Tibial artery (tissue), 4 donors: ENCODE measurements around the gene PCBP3.

Experiments
- DNase-seq, 2 donors: peaks; one replicate each; pipeline ENCODE4 v3.0.0-alpha.2; 2019
- H3K27ac ChIP-seq, 2 donors: fragments of 200-600 bp; sonication (generic) in 1 of 2; 1 replicate in 1 of 2; 2 replicates in 1 of 2; pipeline ENCODE4 v1.5.1; 2018 to 2019; ENCODE audit warnings: mild to moderate bottlenecking in 1 of 2
- H3K27me3 ChIP-seq, 2 donors: fragments of 200-600 bp; sonication (generic) in 1 of 2; one replicate each; pipeline versions ENCODE4 v1.5.1 to v1.6.0; 2016 to 2019
- H3K36me3 ChIP-seq, 3 donors: fragments of 200-600 bp; sonication (generic) in 2 of 3; one replicate each; pipeline ENCODE4 v1.5.1; 2016 to 2019; ENCODE audit warnings: mild to moderate bottlenecking in 2 of 3
- H3K4me1 ChIP-seq, 4 donors: fragments of 200-600 bp; sonication (generic) in 2 of 4; 1 replicate in 3 of 4; 2 replicates in 1 of 4; pipeline ENCODE4 v1.5.1; 2016 to 2019
- H3K4me3 ChIP-seq, 2 donors: fragments of 200-600 bp; sonication (generic) in 1 of 2; 1 replicate in 1 of 2; 2 replicates in 1 of 2; pipeline ENCODE4 v1.5.1; 2018 to 2019; ENCODE audit warnings: mild to moderate bottlenecking in 2 of 2
- H3K9me3 ChIP-seq, 3 donors: fragments of 200-600 bp; sonication (generic) in 1 of 3; one replicate each; pipeline ENCODE4 v1.5.1; 2016 to 2019
- CTCF ChIP-seq, 2 experiments: fragments of 200-600 bp in 1 of 2; fragments of 450-650 bp in 1 of 2; IDR thresholded peaks; one replicate each; pipeline ENCODE4 v1.5.1; 2017 to 2019; ENCODE audit warnings: antibody characterized with exemption in 2 of 2, mild to moderate bottlenecking in 1 of 2, moderate library complexity in 1 of 2
- intact Hi-C: fragments of 100-400 bp; cut with DNase I; formaldehyde crosslinking; loops from one replicate; pipeline ENCODE4 v1.15.0; 2023; ENCODE audit warnings: low total_unique reads

The PCBP3 gene

GRCh38 chr21:45979141-45979631 lies 335.7 kb downstream of the PCBP3 start:
- peaks cover 2 to 7% (median 3%) of the 10 kb centered on the region in 3 donors for H3K36me3 ChIP-seq
- H3K4me3 ChIP-seq, result no peak overlapping the region
- no peaks in the 10 kb centered on the region for H3K9me3 ChIP-seq
- no peaks in the 10 kb centered on the region for H3K27me3 ChIP-seq
- TF ChIP-seq CTCF (IDR thresholded peaks at IDR 0.05), result no peak
- DNase-seq, result peak; percentile 22 to 71
- H3K27ac ChIP-seq, result peak overlapping the region; percentile 65 to 91
- peaks cover 5 to 57% (median 38%) of the 10 kb centered on the region in 4 donors for H3K4me1 ChIP-seq
- intact Hi-C loops, result no loop called here

- DNase-seq, result peak in 1 of 2 donors; percentile 22
- Histone ChIP-seq H3K4me1 (peaks cover 2 to 57% (median 36%) of the 10 kb centered on the region in 4 donors), H3K9me3 (no peaks in the 10 kb centered on the region), H3K27ac (peak overlapping the region; percentile 86 to 91), H3K36me3 (peaks cover 7 to 11% (median 8%) of the 10 kb centered on the region in 3 donors), H3K27me3 (no peaks in the 10 kb centered on the region), H3K4me3 (no peak overlapping the region)
- TF ChIP-seq CTCF (IDR thresholded peaks at IDR 0.05), result no peak
- intact Hi-C loops, result no loop called here
These were observed 336.1 kb downstream of the PCBP3 start for GRCh38 chr21:45979651-45980050.

DNA sequence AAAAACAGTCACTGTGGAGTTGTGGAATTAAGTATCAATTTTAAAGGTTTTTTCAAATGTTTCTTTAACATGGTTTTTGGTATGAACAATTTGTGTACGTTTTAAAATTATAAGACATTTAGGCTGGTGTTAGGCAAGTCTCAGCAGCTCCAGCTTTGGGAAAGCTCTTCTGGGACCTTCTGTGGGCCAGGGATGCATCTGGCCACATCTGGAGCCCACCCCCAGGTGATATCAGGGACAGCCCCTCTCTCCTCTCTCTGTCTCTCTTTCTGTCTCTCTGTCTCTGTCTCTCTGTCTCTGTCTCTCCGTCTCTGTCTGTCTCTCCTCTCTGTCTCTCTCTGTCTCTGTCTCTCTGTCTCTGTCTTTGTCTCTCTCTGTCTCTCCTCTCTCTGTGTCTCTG lies 336.7 kb downstream of the PCBP3 start:
- no peak for TF ChIP-seq CTCF (IDR thresholded peaks at IDR 0.05)
- intact Hi-C loops, result no loop called here
- peak overlapping the region; percentile 86 to 91 for H3K27ac ChIP-seq
- peaks cover 0 to 57% (median 32%) of the 10 kb centered on the region in 4 donors for H3K4me1 ChIP-seq
- H3K9me3 ChIP-seq, result no peaks in the 10 kb centered on the region
- H3K36me3 ChIP-seq, result peaks cover 13 to 17% (median 14%) of the 10 kb centered on the region in 3 donors
- H3K27me3 ChIP-seq, result no peaks in the 10 kb centered on the region
- no peak overlapping the region for H3K4me3 ChIP-seq
- DNase-seq, result no peak

GRCh38 chr21:45980697-45981096 lies 337.2 kb downstream of the PCBP3 start:
- peaks cover 17 to 22% (median 18%) of the 10 kb centered on the region in 3 donors for H3K36me3 ChIP-seq
- intact Hi-C loops, result no loop called here
- H3K4me3 ChIP-seq, result peak overlapping the region; percentile 97
- TF ChIP-seq CTCF (IDR thresholded peaks at IDR 0.05), result no peak
- H3K27ac ChIP-seq, result peak overlapping the region; percentile 86 to 91
- H3K9me3 ChIP-seq, result no peaks in the 10 kb centered on the region
- H3K27me3 ChIP-seq, result no peaks in the 10 kb centered on the region
- DNase-seq, result no peak
- peaks cover 0 to 59% (median 33%) of the 10 kb centered on the region in 4 donors for H3K4me1 ChIP-seq

DNA sequence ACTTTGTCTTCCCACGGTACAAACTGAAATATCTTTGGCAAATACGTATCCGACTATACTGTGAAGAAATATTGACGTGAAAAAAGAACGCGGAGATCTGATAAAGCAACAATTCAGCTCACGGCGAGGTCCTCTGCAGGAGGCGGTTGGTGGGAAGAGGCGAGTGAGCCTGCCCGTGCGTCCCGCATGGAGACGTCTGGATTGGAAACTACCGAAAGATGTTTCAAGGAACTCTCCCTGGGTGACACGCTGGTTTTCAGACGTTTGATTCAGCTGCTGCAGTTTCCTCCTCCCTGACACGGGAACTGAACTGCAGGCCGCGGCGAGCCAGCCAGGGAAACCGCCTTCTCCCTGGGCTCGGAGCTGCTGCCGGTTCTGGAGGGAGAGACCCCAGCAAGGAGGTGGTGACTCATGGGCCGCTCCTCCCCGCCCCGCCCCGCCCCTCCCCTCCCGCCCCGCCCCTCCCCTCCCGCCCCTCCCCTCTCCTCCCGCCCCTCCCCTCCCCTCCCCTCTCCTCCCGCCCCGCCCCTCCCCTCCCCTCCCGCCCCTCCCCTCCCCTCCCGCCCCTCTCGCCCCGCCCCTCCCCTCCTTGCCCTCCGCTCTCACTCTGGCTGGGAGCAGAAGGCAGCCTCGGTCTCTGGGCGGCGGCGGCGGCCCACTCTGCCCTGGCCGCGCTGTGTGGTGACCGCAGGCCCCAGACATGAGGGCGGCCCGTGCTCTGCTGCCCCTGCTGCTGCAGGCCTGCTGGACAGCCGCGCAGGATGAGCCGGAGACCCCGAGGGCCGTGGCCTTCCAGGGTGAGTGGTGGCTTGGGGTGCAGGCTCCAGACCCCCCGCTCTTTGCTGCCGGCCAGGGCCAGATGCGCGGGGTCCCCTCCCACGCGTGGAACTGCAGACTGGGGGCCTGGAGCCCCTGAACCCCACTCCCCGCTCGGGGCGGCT lies 337.9 kb downstream of the PCBP3 start, which contains the start of gene COL6A1:
COL6A1 (plus strand) TSS at position 620 of the 941 bp plus-strand sequence; CDS start at position 701, 81 bp downstream.
- intact Hi-C loops, result loop anchor here (2.0 kb wide), 1 partner anchor 73 kb away; no protein-coding TSS in a partner anchor
- TF ChIP-seq CTCF (IDR thresholded peaks at IDR 0.05), result no peak
- H3K4me1 ChIP-seq, result peaks cover 0 to 64% (median 36%) of the 10 kb centered on the region in 4 donors

More for the DNA sequence above, 337.9 kb downstream of the PCBP3 start, which contains the start of gene COL6A1:
- peak within 1 kb of the TSS; percentile 86 to 94 for H3K27ac ChIP-seq
- peak within 1 kb of the TSS; percentile 97 for H3K4me3 ChIP-seq
- peak; percentile 87 to 94 for DNase-seq
- peaks cover 24 to 29% (median 25%) of the 10 kb centered on the region in 3 donors for H3K36me3 ChIP-seq
- H3K27me3 ChIP-seq, result no peaks in the 10 kb centered on the region
- no peaks in the 10 kb centered on the region for H3K9me3 ChIP-seq
